ENCODE data around the gene RTL9.

Gene RTL9

GRCh38 chrX:110341189-110342035, 17.2 kb upstream of the RTL9 start:
- Histone ChIP-seq H3K27ac (ENCODE audit: low read depth, low read length) (no peak overlapping the region), H3K9me3 (ENCODE audit: control insufficient read depth in 1 of 2, low read length in 2 of 2) (no peaks in the 10 kb centered on the region), H3K36me3 (ENCODE audit: control insufficient read depth in 1 of 2, insufficient read depth in 2 of 2, low read length in 2 of 2) (no peaks in the 10 kb centered on the region), H3K4me1 (ENCODE audit: control insufficient read depth in 1 of 2, insufficient read depth in 2 of 2, low read length in 2 of 2) (no peaks in the 10 kb centered on the region), H3K4me3 (ENCODE audit: low read depth in 1 of 2, low read length in 2 of 2) (no peak overlapping the region), H3K27me3 (ENCODE audit: control insufficient read depth in 1 of 2, insufficient read depth in 2 of 2, low read length in 2 of 2) (no peaks in the 10 kb centered on the region), H3K9ac (ENCODE audit: low read depth in 1 of 2, low read length in 2 of 2) (no peak overlapping the region)

- no peak overlapping the region for H3K27ac ChIP-seq (ENCODE audit: low read depth, low read length)
- no peak overlapping the region for H3K9ac ChIP-seq (ENCODE audit: low read depth in 1 of 2, low read length in 2 of 2)
Measured at GRCh38 chrX:110346681-110347080, 12.0 kb upstream of the RTL9 start.

GRCh38 chrX:110359273-110359672, 625 bp downstream of the RTL9 start:
- H3K9ac ChIP-seq (ENCODE audit: low read depth in 1 of 2, low read length in 2 of 2): no peak overlapping the region
- no peak overlapping the region for H3K4me3 ChIP-seq (ENCODE audit: low read depth in 1 of 2, low read length in 2 of 2)
- H3K9me3 ChIP-seq (ENCODE audit: control insufficient read depth in 1 of 2, low read length in 2 of 2): no peaks in the 10 kb centered on the region
- H3K4me1 ChIP-seq (ENCODE audit: control insufficient read depth in 1 of 2, insufficient read depth in 2 of 2, low read length in 2 of 2): no peaks in the 10 kb centered on the region
- H3K36me3 ChIP-seq (ENCODE audit: control insufficient read depth in 1 of 2, insufficient read depth in 2 of 2, low read length in 2 of 2): no peaks in the 10 kb centered on the region
- no peak overlapping the region for H3K27ac ChIP-seq (ENCODE audit: low read depth, low read length)
- no peaks in the 10 kb centered on the region for H3K27me3 ChIP-seq (ENCODE audit: control insufficient read depth in 1 of 2, insufficient read depth in 2 of 2, low read length in 2 of 2)

More at GRCh38 chrX:110346681-110347080, 12.0 kb upstream of the RTL9 start:
- H3K27me3 ChIP-seq (ENCODE audit: control insufficient read depth in 1 of 2, insufficient read depth in 2 of 2, low read length in 2 of 2): no peaks in the 10 kb centered on the region
- H3K9me3 ChIP-seq (ENCODE audit: control insufficient read depth in 1 of 2, low read length in 2 of 2): no peaks in the 10 kb centered on the region
- H3K4me1 ChIP-seq (ENCODE audit: control insufficient read depth in 1 of 2, insufficient read depth in 2 of 2, low read length in 2 of 2): no peaks in the 10 kb centered on the region
- no peak overlapping the region for H3K4me3 ChIP-seq (ENCODE audit: low read depth in 1 of 2, low read length in 2 of 2)
- no peaks in the 10 kb centered on the region for H3K36me3 ChIP-seq (ENCODE audit: control insufficient read depth in 1 of 2, insufficient read depth in 2 of 2, low read length in 2 of 2)

- no peaks in the 10 kb centered on the region for H3K4me1 ChIP-seq (ENCODE audit: control insufficient read depth in 1 of 2, insufficient read depth in 2 of 2, low read length in 2 of 2)
- no peak overlapping the region for H3K9ac ChIP-seq (ENCODE audit: low read depth in 1 of 2, low read length in 2 of 2)
- no peaks in the 10 kb centered on the region for H3K27me3 ChIP-seq (ENCODE audit: control insufficient read depth in 1 of 2, insufficient read depth in 2 of 2, low read length in 2 of 2)
- H3K36me3 ChIP-seq (ENCODE audit: control insufficient read depth in 1 of 2, insufficient read depth in 2 of 2, low read length in 2 of 2): no peaks in the 10 kb centered on the region
- H3K4me3 ChIP-seq (ENCODE audit: low read depth in 1 of 2, low read length in 2 of 2): no peak overlapping the region
- no peak overlapping the region for H3K27ac ChIP-seq (ENCODE audit: low read depth, low read length)
- H3K9me3 ChIP-seq (ENCODE audit: control insufficient read depth in 1 of 2, low read length in 2 of 2): no peaks in the 10 kb centered on the region
Measured at GRCh38 chrX:110363244-110363643, 4.6 kb downstream of the RTL9 start.

- no peak overlapping the region for H3K9ac ChIP-seq (ENCODE audit: low read depth in 1 of 2, low read length in 2 of 2)
- H3K4me1 ChIP-seq (ENCODE audit: control insufficient read depth in 1 of 2, insufficient read depth in 2 of 2, low read length in 2 of 2): peaks cover 0 to 4% of the 10 kb centered on the region in 2 donors
- H3K9me3 ChIP-seq (ENCODE audit: control insufficient read depth in 1 of 2, low read length in 2 of 2): no peaks in the 10 kb centered on the region
- H3K4me3 ChIP-seq (ENCODE audit: low read depth in 1 of 2, low read length in 2 of 2): no peak overlapping the region
- H3K27me3 ChIP-seq (ENCODE audit: control insufficient read depth in 1 of 2, insufficient read depth in 2 of 2, low read length in 2 of 2): no peaks in the 10 kb centered on the region
- no peak overlapping the region for H3K27ac ChIP-seq (ENCODE audit: low read depth, low read length)
- no peaks in the 10 kb centered on the region for H3K36me3 ChIP-seq (ENCODE audit: control insufficient read depth in 1 of 2, insufficient read depth in 2 of 2, low read length in 2 of 2)
Measured at GRCh38 chrX:110373310-110373709, 14.7 kb downstream of the RTL9 start.

GRCh38 chrX:110374559-110374958, 15.9 kb downstream of the RTL9 start:
- H3K27ac ChIP-seq (ENCODE audit: low read depth, low read length): no peak overlapping the region
- H3K9ac ChIP-seq (ENCODE audit: low read depth in 1 of 2, low read length in 2 of 2): no peak overlapping the region
- no peak overlapping the region for H3K4me3 ChIP-seq (ENCODE audit: low read depth in 1 of 2, low read length in 2 of 2)
- no peaks in the 10 kb centered on the region for H3K9me3 ChIP-seq (ENCODE audit: control insufficient read depth in 1 of 2, low read length in 2 of 2)
- no peaks in the 10 kb centered on the region for H3K36me3 ChIP-seq (ENCODE audit: control insufficient read depth in 1 of 2, insufficient read depth in 2 of 2, low read length in 2 of 2)
- no peaks in the 10 kb centered on the region for H3K27me3 ChIP-seq (ENCODE audit: control insufficient read depth in 1 of 2, insufficient read depth in 2 of 2, low read length in 2 of 2)
- H3K4me1 ChIP-seq (ENCODE audit: control insufficient read depth in 1 of 2, insufficient read depth in 2 of 2, low read length in 2 of 2): peaks cover 0 to 4% of the 10 kb centered on the region in 2 donors

GRCh38 chrX:110381216-110381615, 22.6 kb downstream of the RTL9 start:
- no peak overlapping the region for H3K4me3 ChIP-seq (ENCODE audit: low read depth in 1 of 2, low read length in 2 of 2)
- H3K9ac ChIP-seq (ENCODE audit: low read depth in 1 of 2, low read length in 2 of 2): no peak overlapping the region
- H3K27me3 ChIP-seq (ENCODE audit: control insufficient read depth in 1 of 2, insufficient read depth in 2 of 2, low read length in 2 of 2): no peaks in the 10 kb centered on the region
- no peaks in the 10 kb centered on the region for H3K4me1 ChIP-seq (ENCODE audit: control insufficient read depth in 1 of 2, insufficient read depth in 2 of 2, low read length in 2 of 2)
- H3K9me3 ChIP-seq (ENCODE audit: control insufficient read depth in 1 of 2, low read length in 2 of 2): no peaks in the 10 kb centered on the region
- no peak overlapping the region for H3K27ac ChIP-seq (ENCODE audit: low read depth, low read length)
- no peaks in the 10 kb centered on the region for H3K36me3 ChIP-seq (ENCODE audit: control insufficient read depth in 1 of 2, insufficient read depth in 2 of 2, low read length in 2 of 2)

- no peaks in the 10 kb centered on the region for H3K36me3 ChIP-seq (ENCODE audit: control insufficient read depth in 1 of 2, insufficient read depth in 2 of 2, low read length in 2 of 2)
Measured at GRCh38 chrX:110383414-110383813, 24.8 kb downstream of the RTL9 start.

GRCh38 chrX:110384490-110384889, 25.8 kb downstream of the RTL9 start:
- Histone ChIP-seq H3K4me1 (ENCODE audit: control insufficient read depth in 1 of 2, insufficient read depth in 2 of 2, low read length in 2 of 2) (no peaks in the 10 kb centered on the region), H3K9me3 (ENCODE audit: control insufficient read depth in 1 of 2, low read length in 2 of 2) (no peaks in the 10 kb centered on the region), H3K27ac (ENCODE audit: low read depth, low read length) (no peak overlapping the region), H3K36me3 (ENCODE audit: control insufficient read depth in 1 of 2, insufficient read depth in 2 of 2, low read length in 2 of 2) (no peaks in the 10 kb centered on the region), H3K4me3 (ENCODE audit: low read depth in 1 of 2, low read length in 2 of 2) (no peak overlapping the region), H3K27me3 (ENCODE audit: control insufficient read depth in 1 of 2, insufficient read depth in 2 of 2, low read length in 2 of 2) (no peaks in the 10 kb centered on the region), H3K9ac (ENCODE audit: low read depth in 1 of 2, low read length in 2 of 2) (no peak overlapping the region)

More at GRCh38 chrX:110383414-110383813, 24.8 kb downstream of the RTL9 start:
- H3K4me1 ChIP-seq (ENCODE audit: control insufficient read depth in 1 of 2, insufficient read depth in 2 of 2, low read length in 2 of 2): no peaks in the 10 kb centered on the region
- no peak overlapping the region for H3K9ac ChIP-seq (ENCODE audit: low read depth in 1 of 2, low read length in 2 of 2)
- H3K9me3 ChIP-seq (ENCODE audit: control insufficient read depth in 1 of 2, low read length in 2 of 2): no peaks in the 10 kb centered on the region
- H3K4me3 ChIP-seq (ENCODE audit: low read depth in 1 of 2, low read length in 2 of 2): no peak overlapping the region
- H3K27me3 ChIP-seq (ENCODE audit: control insufficient read depth in 1 of 2, insufficient read depth in 2 of 2, low read length in 2 of 2): no peaks in the 10 kb centered on the region
- H3K27ac ChIP-seq (ENCODE audit: low read depth, low read length): no peak overlapping the region

GRCh38 chrX:110389570-110389969, 30.9 kb downstream of the RTL9 start:
- no peaks in the 10 kb centered on the region for H3K36me3 ChIP-seq (ENCODE audit: control insufficient read depth in 1 of 2, insufficient read depth in 2 of 2, low read length in 2 of 2)
- H3K27me3 ChIP-seq (ENCODE audit: control insufficient read depth in 1 of 2, insufficient read depth in 2 of 2, low read length in 2 of 2): no peaks in the 10 kb centered on the region
- H3K9me3 ChIP-seq (ENCODE audit: control insufficient read depth in 1 of 2, low read length in 2 of 2): no peaks in the 10 kb centered on the region
- no peaks in the 10 kb centered on the region for H3K4me1 ChIP-seq (ENCODE audit: control insufficient read depth in 1 of 2, insufficient read depth in 2 of 2, low read length in 2 of 2)
- no peak overlapping the region for H3K4me3 ChIP-seq (ENCODE audit: low read depth in 1 of 2, low read length in 2 of 2)
- H3K9ac ChIP-seq (ENCODE audit: low read depth in 1 of 2, low read length in 2 of 2): no peak overlapping the region
- no peak overlapping the region for H3K27ac ChIP-seq (ENCODE audit: low read depth, low read length)
